Tibial artery (tissue), 4 donors: ENCODE measurements around the gene IL1RAPL1.

ENCODE experiments used
- DNase-seq, 2 donors: peaks; one replicate each; pipeline ENCODE4 v3.0.0-alpha.2; 2019
- H3K27ac ChIP-seq, 2 donors: fragments of 200-600 bp; sonication (generic) in 1 of 2; 1 replicate in 1 of 2; 2 replicates in 1 of 2; pipeline ENCODE4 v1.5.1; 2018 to 2019; ENCODE audit warnings: mild to moderate bottlenecking in 1 of 2
- H3K27me3 ChIP-seq, 2 donors: fragments of 200-600 bp; sonication (generic) in 1 of 2; one replicate each; pipeline versions ENCODE4 v1.5.1 to v1.6.0; 2016 to 2019
- H3K36me3 ChIP-seq, 3 donors: fragments of 200-600 bp; sonication (generic) in 2 of 3; one replicate each; pipeline ENCODE4 v1.5.1; 2016 to 2019; ENCODE audit warnings: mild to moderate bottlenecking in 2 of 3
- H3K4me1 ChIP-seq, 4 donors: fragments of 200-600 bp; sonication (generic) in 2 of 4; 1 replicate in 3 of 4; 2 replicates in 1 of 4; pipeline ENCODE4 v1.5.1; 2016 to 2019
- H3K4me3 ChIP-seq, 2 donors: fragments of 200-600 bp; sonication (generic) in 1 of 2; 1 replicate in 1 of 2; 2 replicates in 1 of 2; pipeline ENCODE4 v1.5.1; 2018 to 2019; ENCODE audit warnings: mild to moderate bottlenecking in 2 of 2
- H3K9me3 ChIP-seq, 3 donors: fragments of 200-600 bp; sonication (generic) in 1 of 3; one replicate each; pipeline ENCODE4 v1.5.1; 2016 to 2019
- CTCF ChIP-seq, 2 experiments: fragments of 200-600 bp in 1 of 2; fragments of 450-650 bp in 1 of 2; IDR thresholded peaks; one replicate each; pipeline ENCODE4 v1.5.1; 2017 to 2019; ENCODE audit warnings: antibody characterized with exemption in 2 of 2, mild to moderate bottlenecking in 1 of 2, moderate library complexity in 1 of 2
- intact Hi-C: fragments of 100-400 bp; cut with DNase I; formaldehyde crosslinking; loops from one replicate; pipeline ENCODE4 v1.15.0; 2023; ENCODE audit warnings: low total_unique reads

The IL1RAPL1 gene

GRCh38 chrX:29775890-29776289 lies 1188.6 kb downstream of the IL1RAPL1 start:
- no peaks in the 10 kb centered on the region for H3K27me3 ChIP-seq
- no peaks in the 10 kb centered on the region for H3K36me3 ChIP-seq
- no peak for TF ChIP-seq CTCF (IDR thresholded peaks at IDR 0.05)
- no peaks in the 10 kb centered on the region for H3K4me1 ChIP-seq
- no peak overlapping the region for H3K4me3 ChIP-seq
- H3K27ac ChIP-seq = no peak overlapping the region
- no peak for DNase-seq
- no peaks in the 10 kb centered on the region for H3K9me3 ChIP-seq
- intact Hi-C loops = no loop called here

GRCh38 chrX:29787656-29788055 lies 1200.4 kb downstream of the IL1RAPL1 start:
- no peaks in the 10 kb centered on the region for H3K27me3 ChIP-seq
- no peaks in the 10 kb centered on the region for H3K36me3 ChIP-seq
- no peaks in the 10 kb centered on the region for H3K9me3 ChIP-seq
- H3K4me1 ChIP-seq = no peaks in the 10 kb centered on the region
- intact Hi-C loops = no loop called here
- no peak for TF ChIP-seq CTCF (IDR thresholded peaks at IDR 0.05)
- H3K27ac ChIP-seq = no peak overlapping the region
- no peak overlapping the region for H3K4me3 ChIP-seq
- no peak for DNase-seq

- TF ChIP-seq CTCF (IDR thresholded peaks at IDR 0.05) = no peak
- Histone ChIP-seq H3K27me3 (no peaks in the 10 kb centered on the region), H3K9me3 (no peaks in the 10 kb centered on the region), H3K4me3 (no peak overlapping the region), H3K36me3 (no peaks in the 10 kb centered on the region), H3K4me1 (no peaks in the 10 kb centered on the region), H3K27ac (no peak overlapping the region)
- intact Hi-C loops = no loop called here
- no peak for DNase-seq
Observed at GRCh38 chrX:29788991-29789699, 1201.9 kb downstream of the IL1RAPL1 start.

- no peak for TF ChIP-seq CTCF (IDR thresholded peaks at IDR 0.05)
Observed at GRCh38 chrX:29792335-29792734, 1205.1 kb downstream of the IL1RAPL1 start.

GRCh38 chrX:29797156-29797555 lies 1209.9 kb downstream of the IL1RAPL1 start:
- intact Hi-C loops = no loop called here
- no peak for TF ChIP-seq CTCF (IDR thresholded peaks at IDR 0.05)
- DNase-seq = no peak
- no peak overlapping the region for H3K4me3 ChIP-seq
- no peaks in the 10 kb centered on the region for H3K4me1 ChIP-seq
- H3K27ac ChIP-seq = no peak overlapping the region
- no peaks in the 10 kb centered on the region for H3K27me3 ChIP-seq
- no peaks in the 10 kb centered on the region for H3K9me3 ChIP-seq
- H3K36me3 ChIP-seq = no peaks in the 10 kb centered on the region

More at GRCh38 chrX:29792335-29792734, 1205.1 kb downstream of the IL1RAPL1 start:
- no peaks in the 10 kb centered on the region for H3K27me3 ChIP-seq
- intact Hi-C loops = no loop called here
- no peaks in the 10 kb centered on the region for H3K4me1 ChIP-seq
- no peak overlapping the region for H3K27ac ChIP-seq
- H3K9me3 ChIP-seq = no peaks in the 10 kb centered on the region
- H3K4me3 ChIP-seq = no peak overlapping the region
- no peaks in the 10 kb centered on the region for H3K36me3 ChIP-seq
- no peak for DNase-seq

- no peak for DNase-seq
- no peak overlapping the region for H3K4me3 ChIP-seq
- no peaks in the 10 kb centered on the region for H3K36me3 ChIP-seq
- no peaks in the 10 kb centered on the region for H3K4me1 ChIP-seq
- no peaks in the 10 kb centered on the region for H3K9me3 ChIP-seq
- intact Hi-C loops = no loop called here
- TF ChIP-seq CTCF (IDR thresholded peaks at IDR 0.05) = no peak
- H3K27ac ChIP-seq = no peak overlapping the region
- H3K27me3 ChIP-seq = no peaks in the 10 kb centered on the region
Observed at GRCh38 chrX:29798469-29798868, 1211.2 kb downstream of the IL1RAPL1 start.
